Embryonic facial prominence (tissue), 1 donor: ENCODE results near the gene LSM11.

Experiments used
- DNase-seq: peaks from one replicate; pipeline ENCODE4 v3.0.0-alpha.2; 2016; ENCODE audit errors: extremely low spot score

The LSM11 gene

DNA sequence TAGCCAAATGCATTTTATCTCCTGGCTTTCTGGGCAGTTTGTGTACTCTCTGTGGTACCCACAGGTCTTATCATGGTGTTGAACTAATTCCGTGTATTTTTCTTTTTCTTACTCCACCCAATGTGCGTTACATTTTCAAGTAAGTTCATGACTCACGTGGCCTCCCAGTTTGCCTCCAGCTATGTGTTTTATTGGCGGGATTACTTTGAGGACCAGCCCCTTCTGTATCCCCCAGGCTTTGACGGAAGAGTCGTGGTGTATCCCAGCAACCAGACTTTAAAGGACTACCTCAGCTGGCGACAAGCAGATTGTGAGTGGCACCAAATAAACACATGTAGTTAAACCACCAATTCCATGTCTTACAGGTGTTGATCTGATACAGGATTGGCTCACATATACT is 9.1 kb upstream of the LSM11 start:
- no peak for DNase-seq

DNA sequence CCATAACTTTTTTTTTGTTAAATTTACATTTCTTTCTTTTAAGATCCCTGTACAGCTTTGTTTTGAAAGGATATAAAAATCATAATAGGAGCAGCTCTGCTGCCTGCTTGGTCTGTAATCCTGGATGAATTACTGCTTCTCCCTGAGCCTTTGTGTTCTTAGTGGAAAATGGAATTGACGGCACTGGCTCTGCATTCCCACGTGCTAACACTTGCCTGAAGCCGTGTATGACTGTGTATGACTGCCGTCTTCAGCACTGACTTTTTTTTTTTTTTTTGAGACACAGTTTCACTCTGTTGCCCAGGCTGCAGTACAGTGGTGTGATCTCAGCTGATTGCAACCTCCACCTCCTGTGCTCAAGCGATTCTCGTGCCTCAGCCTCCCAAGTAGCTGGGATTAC is 7.5 kb upstream of the LSM11 start:
- no peak for DNase-seq

DNA sequence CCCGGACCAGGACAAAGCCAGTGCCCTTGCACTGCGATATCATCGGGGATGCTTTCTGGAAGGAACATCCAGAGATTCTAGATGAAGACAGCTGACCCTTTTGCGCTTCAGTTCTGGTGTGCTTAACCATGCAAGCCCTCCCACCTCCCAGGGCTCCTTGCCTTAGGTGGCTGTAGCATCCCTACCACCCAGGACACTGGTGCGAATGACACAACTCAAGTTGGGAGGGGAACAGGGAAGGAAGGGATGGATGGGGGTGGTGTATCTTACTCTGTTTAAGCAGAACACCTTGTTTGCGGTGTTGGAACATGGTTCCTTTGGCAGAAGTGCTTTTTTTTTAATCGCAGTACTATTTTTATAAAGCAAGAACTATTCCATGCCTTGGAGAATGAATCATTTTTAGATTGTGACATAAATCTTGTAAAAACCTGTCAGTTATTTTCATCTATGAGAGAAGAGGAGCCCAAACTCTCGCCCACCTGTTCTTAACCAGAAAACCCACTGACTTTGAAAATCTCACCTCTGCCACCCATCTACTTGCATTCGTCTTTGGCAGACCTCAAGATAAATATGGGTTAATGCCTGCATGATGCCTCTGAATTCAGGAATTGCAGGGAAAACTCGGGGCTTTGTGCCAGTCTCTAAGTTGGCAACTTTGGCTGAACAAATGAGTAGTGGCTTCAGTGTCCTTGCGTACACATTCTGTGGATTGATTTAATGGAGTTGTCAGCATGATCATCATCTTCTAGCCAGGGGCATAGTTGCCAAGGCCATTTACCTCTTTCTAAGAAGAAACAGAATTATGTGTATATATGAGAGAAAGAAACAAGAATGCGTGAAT is 3.9 kb upstream of the LSM11 start:
- no peak for DNase-seq

- no peak for DNase-seq
Observed at GRCh38 chr5:157740229-157740610, 3.3 kb upstream of the LSM11 start.

GRCh38 chr5:157741131-157741530 is 2.4 kb upstream of the LSM11 start:
- DNase-seq: no peak

DNA sequence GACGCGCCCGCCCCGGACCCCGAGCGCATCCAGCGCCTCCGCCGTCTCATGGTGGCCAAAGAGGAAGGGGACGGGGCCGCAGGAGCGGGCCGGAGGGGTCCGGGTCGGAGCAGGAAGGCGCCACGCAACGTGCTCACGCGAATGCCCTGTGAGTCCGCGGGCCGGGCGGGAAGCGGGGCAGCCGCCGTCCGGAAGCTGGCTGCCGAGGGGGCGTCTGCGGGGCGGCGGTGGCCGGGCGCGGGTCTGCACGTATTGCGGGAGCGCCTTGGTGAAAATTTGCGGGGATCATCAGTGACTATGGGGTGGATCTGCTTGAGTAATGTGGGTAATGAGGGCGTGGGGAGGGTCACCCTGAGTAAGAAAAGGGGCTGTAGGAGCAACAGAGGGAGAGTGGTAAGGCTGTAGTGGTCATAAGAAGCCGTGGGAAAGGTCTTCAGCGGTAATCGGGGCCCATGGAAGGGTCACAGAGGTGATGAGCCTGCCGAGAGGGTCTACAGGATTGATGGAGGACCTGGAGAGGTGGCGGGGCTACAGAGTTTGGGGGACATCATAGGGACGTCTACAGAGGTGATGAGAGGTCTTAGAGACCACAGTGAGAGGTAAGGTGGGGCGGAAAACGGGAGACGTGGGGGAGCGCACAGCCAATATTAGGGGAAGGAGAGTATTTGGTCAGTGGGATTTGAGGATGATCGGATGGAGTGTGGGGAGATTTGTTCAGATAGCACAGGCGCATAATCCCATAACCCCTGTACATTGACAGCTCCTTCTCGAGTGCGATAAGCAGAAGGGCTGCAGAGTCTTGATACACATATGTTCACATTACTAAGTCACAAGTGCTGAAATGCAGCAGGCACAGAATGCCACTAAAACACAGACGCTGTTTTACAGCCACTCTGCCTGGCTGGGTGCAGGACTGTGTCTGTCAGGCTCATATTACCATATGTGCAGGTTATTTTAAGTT is 819 bp downstream of the LSM11 start:
- DNase-seq: no peak

- DNase-seq: no peak
Observed at GRCh38 chr5:157745041-157745456, 1.5 kb downstream of the LSM11 start.

- no peak for DNase-seq
Observed at GRCh38 chr5:157747173-157747740, 3.7 kb downstream of the LSM11 start.

DNA sequence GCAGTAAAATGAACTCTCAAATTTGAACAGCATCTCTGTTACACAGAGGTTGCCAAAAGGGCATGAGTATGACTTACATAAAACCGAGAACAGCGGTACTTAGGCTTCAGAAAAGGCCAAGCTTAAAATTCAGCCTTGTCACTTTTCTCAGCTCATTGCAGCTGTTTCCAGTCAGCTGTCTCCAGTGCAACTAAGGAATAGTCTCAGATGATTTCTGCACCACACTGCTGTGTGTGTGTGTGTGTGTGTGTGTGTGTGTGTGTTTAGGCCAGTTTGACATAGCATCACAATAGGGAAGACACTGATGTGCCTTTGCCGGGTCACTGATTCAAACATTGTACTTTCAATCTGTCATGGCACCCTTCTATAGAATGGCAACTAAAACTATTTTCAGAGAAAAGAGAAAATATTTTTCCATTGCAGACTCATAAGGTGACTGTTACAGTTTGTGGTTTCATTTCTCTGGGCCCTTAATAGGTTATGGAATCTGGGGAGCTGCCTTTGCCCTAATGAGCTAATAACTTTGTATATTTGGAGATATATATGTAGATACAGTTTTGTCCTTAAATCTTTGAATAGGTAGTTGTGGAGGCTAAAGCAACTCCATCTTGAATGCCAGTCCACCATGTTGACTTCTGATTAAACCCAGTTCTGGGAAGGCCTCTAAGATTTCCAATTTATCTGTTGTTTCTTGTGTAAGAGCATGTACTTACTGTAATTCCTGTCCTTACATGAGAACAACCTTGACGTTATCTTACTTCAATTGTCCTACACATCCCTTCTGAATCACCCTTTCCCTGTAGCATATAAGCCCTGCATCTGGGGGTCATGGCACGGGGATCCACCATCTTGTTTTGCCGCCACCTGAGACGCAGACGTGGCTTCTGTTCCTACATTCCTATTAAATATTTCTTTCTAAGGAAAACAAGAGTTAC is 4.5 kb downstream of the LSM11 start:
- DNase-seq: no peak

DNA sequence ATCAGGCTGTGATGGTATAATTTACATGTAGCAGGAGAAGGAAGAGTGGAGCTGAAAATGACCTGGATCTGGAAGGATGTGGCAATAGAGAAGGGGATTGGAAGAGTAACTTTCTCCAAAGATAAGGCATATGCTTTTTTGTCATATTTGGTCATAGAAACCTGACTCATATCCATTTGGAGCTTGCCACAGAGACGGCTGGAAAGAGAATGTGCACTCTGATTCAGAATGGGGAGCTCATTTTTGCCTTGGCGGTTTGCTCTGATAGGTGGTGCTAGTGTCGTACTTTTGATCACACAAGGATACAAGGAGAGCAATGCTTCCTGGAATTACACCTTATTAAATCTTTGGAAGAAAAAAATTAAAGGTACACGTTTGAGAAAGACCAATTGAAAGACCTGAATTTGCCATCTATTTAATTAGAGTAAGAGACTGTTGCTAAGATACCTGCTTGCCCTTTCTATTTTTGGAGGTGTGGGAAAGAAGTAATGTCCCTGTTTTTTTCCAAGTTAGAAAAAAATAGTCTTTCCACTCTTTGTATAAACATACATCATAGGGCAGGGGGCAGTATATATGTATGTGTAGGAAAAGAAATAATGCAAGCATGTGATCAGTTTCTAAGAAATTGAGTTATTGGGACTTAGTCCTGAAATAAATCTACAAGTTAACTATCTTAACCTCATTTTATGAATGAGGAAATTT is 5.4 kb downstream of the LSM11 start:
- DNase-seq: no peak

GRCh38 chr5:157749462-157749799 is 5.9 kb downstream of the LSM11 start:
- no peak for DNase-seq

DNA sequence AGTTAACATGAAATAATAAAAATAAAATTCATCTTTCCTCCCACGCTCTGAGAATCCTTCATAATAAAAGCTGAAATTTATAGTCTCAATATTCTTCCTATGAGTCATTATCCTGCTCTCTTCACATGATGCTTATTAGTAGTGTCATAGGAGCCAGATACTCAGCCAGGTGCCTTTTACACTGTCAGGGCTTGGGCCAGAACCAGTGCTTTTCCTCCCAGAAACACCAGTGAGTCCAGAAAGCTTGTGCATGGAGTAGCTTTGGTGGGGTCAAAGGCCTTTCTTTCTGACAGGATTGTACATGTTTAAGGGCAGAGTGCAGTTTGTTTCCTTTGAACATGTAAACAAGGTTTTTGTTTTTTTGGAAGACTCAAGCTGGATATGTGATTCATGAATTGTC is 6.8 kb downstream of the LSM11 start:
- no peak for DNase-seq

GRCh38 chr5:157756122-157756521 is 12.6 kb downstream of the LSM11 start:
- no peak for DNase-seq

- no peak for DNase-seq
Observed at GRCh38 chr5:157758706-157759105, 15.2 kb downstream of the LSM11 start.

- peak; percentile 73 for DNase-seq
Observed at GRCh38 chr5:157761690-157762621, 18.4 kb downstream of the LSM11 start.

DNA sequence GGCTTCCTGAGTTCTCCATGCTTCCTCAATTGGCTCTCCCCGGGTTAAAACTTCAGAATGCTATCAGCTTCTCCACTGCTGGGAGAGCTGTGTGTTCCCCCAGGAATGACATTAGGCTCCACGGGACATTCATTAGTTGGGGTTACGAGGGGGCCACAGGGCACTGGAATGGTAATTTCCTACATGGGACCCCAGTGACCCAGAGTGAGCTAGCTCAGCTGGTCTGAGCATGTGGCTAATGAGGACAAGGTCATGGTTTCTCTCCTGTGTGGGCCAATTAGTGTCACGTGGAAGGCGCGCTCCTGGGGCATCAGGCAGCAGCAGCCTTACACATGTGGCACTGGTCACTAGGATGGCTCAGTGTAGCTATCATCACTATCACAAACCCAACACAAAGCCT is 21.0 kb downstream of the LSM11 start:
- no peak for DNase-seq

GRCh38 chr5:157766442-157766841 is 22.9 kb downstream of the LSM11 start:
- no peak for DNase-seq

GRCh38 chr5:157766902-157767301 is 23.4 kb downstream of the LSM11 start:
- DNase-seq: no peak

DNA sequence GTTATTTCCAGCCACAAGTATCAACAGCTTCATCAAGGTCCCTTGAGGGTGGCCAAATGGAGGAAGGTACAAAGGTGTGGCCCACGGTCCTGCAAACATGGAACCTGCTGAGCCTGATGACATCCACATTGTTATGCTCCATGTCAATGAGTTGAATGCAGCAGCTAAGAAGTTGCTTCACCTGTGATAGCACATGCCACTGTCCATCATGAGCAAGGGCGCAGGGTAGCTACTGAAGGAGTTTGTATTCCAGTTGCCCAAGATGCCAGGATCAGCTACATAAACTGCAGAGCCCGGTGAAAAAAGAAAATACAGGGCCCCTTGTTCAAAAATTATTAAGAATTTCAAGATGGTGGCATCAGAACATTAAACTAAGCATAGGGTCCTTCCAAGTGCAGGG is 24.2 kb downstream of the LSM11 start:
- DNase-seq: no peak

DNA sequence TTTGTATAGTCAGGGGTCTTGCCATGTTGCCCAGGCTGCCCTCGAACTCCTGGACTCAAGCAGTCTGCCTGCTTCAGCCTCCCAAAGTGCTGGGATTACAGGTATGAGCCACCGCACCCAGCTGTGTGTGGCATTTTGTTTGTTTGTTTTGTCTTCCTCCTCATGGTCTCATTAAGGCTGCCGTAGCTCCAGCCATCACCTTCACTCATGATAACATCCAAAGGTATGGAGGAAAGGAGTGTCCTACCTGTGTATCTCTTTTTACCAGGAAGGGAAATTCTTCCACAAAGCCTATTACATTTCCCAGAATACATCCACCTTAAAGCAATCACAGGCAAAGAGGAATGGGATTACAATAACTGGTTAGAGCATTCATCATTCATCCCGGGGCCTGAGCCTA is 27.2 kb downstream of the LSM11 start:
- DNase-seq: no peak
